Measurements from ENCODE around the gene UBAP2.

DNA sequence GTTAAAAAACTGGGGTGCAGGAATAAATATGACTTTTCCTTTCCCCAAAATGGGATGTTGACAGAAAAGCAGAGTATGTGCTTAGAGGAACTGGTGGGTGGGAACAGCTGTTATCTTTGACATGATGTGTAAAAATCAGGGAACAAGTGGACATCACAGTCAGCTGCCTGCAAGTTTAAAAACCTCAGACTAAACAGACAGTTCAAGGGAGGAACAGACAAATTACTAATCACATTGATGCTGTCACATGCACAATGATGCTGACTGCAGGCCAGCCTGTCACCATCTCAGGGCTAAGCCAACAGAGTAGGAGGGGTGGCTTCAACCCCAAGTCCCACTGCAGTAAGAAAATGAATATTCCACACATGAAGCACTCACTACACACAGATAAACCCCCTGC, 38.2 kb upstream of the UBAP2 start:
- no peak for TF ChIP-seq CTCF (IDR thresholded peaks at IDR 0.05)
- no peak for TF ChIP-seq POLR2A (IDR thresholded peaks at IDR 0.05)

All from tibial nerve (tissue), 3 donors.